Upper lobe of right lung (tissue), 1 donor: ENCODE data around the gene MYORG. TPM values are rescaled to one million over a fixed set of nuclear protein-coding genes. Genes with fewer than 3 reads are reported as not detected.

Source experiments
- ATAC-seq: fragments of 200-7000 bp; cut with Tn5 transposase; one replicate; pipeline ENCODE4 v1.9.1; 2020; ENCODE audit warnings: mild to moderate bottlenecking, moderate library complexity
- DNase-seq: peaks from one replicate; pipeline ENCODE4 v3.0.0-alpha.2; 2020
- H3K27ac ChIP-seq: fragments of 200-600 bp; one replicate; pipeline ENCODE4 v1.8.0; 2022
- H3K27me3 ChIP-seq: fragments of 200-600 bp; one replicate; pipeline ENCODE4 v1.8.0; 2022; ENCODE audit warnings: mild to moderate bottlenecking
- H3K36me3 ChIP-seq: fragments of 200-600 bp; one replicate; pipeline ENCODE4 v1.8.0; 2022
- H3K4me1 ChIP-seq: fragments of 200-600 bp; one replicate; pipeline ENCODE4 v1.8.0; 2022
- H3K4me3 ChIP-seq: fragments of 200-600 bp; one replicate; pipeline ENCODE4 v1.8.0; 2022; ENCODE audit warnings: mild to moderate bottlenecking
- H3K9me3 ChIP-seq: fragments of 200-600 bp; one replicate; pipeline ENCODE4 v1.8.0; 2022
- CTCF ChIP-seq: fragments of 200-600 bp; IDR thresholded peaks from one replicate; pipeline ENCODE4 v1.8.0; 2022; ENCODE audit warnings: antibody characterized with exemption
- intact Hi-C: fragments of 100-400 bp; cut with DNase I; formaldehyde crosslinking; loops from one replicate; pipeline ENCODE4 v1.11.0; 2022
- total RNA-seq: library from RNA; stranded (reverse); fragmentation: NEBNext Ultra II Directional; extraction: Animal tissue kit (Norgen Biotek cat#: 25700); gene quantifications from one replicate; pipeline ENCODE4 v1.2.1, GENCODE V29; 2021
- donor health status: DM: no; HTN: yes; CAD: no; lungs with severe emphysema.

The MYORG gene
- total RNA-seq, 1 donor from 2014 or later = 6.9 TPM

GRCh38 chr9:34409154-34409553, 32.5 kb upstream of the MYORG start:
- DNase-seq (no peak), ATAC-seq (no peak)
- H3K4me1 ChIP-seq = no peaks in the 10 kb centered on the region
- H3K27me3 ChIP-seq = no peaks in the 10 kb centered on the region
- TF ChIP-seq CTCF = no peak
- no peak overlapping the region for H3K27ac ChIP-seq
- H3K36me3 ChIP-seq = peaks cover 9% of the 10 kb centered on the region
- H3K9me3 ChIP-seq = no peaks in the 10 kb centered on the region
- no peak overlapping the region for H3K4me3 ChIP-seq
- intact Hi-C loops = no loop called here

- TF ChIP-seq CTCF = no peak
- no peak overlapping the region for H3K27ac ChIP-seq
- H3K4me3 ChIP-seq = no peak overlapping the region
- DNase-seq (no peak), ATAC-seq (no peak)
- peaks cover 13% of the 10 kb centered on the region for H3K36me3 ChIP-seq
- H3K27me3 ChIP-seq = no peaks in the 10 kb centered on the region
- no peaks in the 10 kb centered on the region for H3K4me1 ChIP-seq
- H3K9me3 ChIP-seq = no peaks in the 10 kb centered on the region
- intact Hi-C loops = no loop called here
These were observed 31.5 kb upstream of the MYORG start for GRCh38 chr9:34408173-34408572.

GRCh38 chr9:34406219-34406618, 29.5 kb upstream of the MYORG start:
- H3K27ac ChIP-seq = no peak overlapping the region
- no peak for DNase-seq
- no peaks in the 10 kb centered on the region for H3K9me3 ChIP-seq
- intact Hi-C loops = no loop called here
- H3K4me3 ChIP-seq = no peak overlapping the region
- ATAC-seq = no peak
- no peak for TF ChIP-seq CTCF
- peaks cover 33% of the 10 kb centered on the region for H3K36me3 ChIP-seq
- no peaks in the 10 kb centered on the region for H3K27me3 ChIP-seq
- no peaks in the 10 kb centered on the region for H3K4me1 ChIP-seq

- H3K27ac ChIP-seq = no peak overlapping the region
- H3K36me3 ChIP-seq = peaks cover 38% of the 10 kb centered on the region
- intact Hi-C loops = no loop called here
- no peaks in the 10 kb centered on the region for H3K4me1 ChIP-seq
- ATAC-seq = no peak
- H3K9me3 ChIP-seq = no peaks in the 10 kb centered on the region
- H3K27me3 ChIP-seq = no peaks in the 10 kb centered on the region
- no peak overlapping the region for H3K4me3 ChIP-seq
- no peak for DNase-seq
- TF ChIP-seq CTCF = no peak
These were observed 29.0 kb upstream of the MYORG start for GRCh38 chr9:34405719-34406118.

GRCh38 chr9:34403554-34404380, 27.1 kb upstream of the MYORG start:
- Histone ChIP-seq H3K4me3 (no peak overlapping the region), H3K36me3 (peaks cover 45% of the 10 kb centered on the region), H3K9me3 (no peaks in the 10 kb centered on the region), H3K27me3 (no peaks in the 10 kb centered on the region), H3K4me1 (no peaks in the 10 kb centered on the region), H3K27ac (no peak overlapping the region)
- peak; percentile 76 for ATAC-seq
- peak; percentile 73 for DNase-seq
- intact Hi-C loops = no loop called here
- peak; percentile 99 for TF ChIP-seq CTCF
